IMR-90 (cell line): Measurements from ENCODE around the gene PPP1R1C.

Experiments used
- CEBPB ChIP-seq: IDR thresholded peaks from 2 replicates; pipeline ENCODE4 v1.6.1; 2012; ENCODE audit warnings: low read depth, low read length, improper control_type of control experiment
- FOS ChIP-seq: fragments of 150-350 bp; IDR thresholded peaks from 2 replicates; pipeline ENCODE4 v1.6.1; 2016; ENCODE audit warnings: low read depth, low read length
- MAFK ChIP-seq: IDR thresholded peaks from 2 replicates; pipeline ENCODE4 v1.6.1; 2012; ENCODE audit warnings: low read depth, low read length, improper control_type of control experiment
- MAZ ChIP-seq: IDR thresholded peaks from 2 replicates; pipeline ENCODE4 v1.6.1; 2012; ENCODE audit warnings: low read depth, mild to moderate bottlenecking, low read length, improper control_type of control experiment, moderate library complexity, borderline replicate concordance
- MXI1 ChIP-seq: IDR thresholded peaks from 2 replicates; pipeline ENCODE4 v1.6.1; 2012; ENCODE audit warnings: low read depth, mild to moderate bottlenecking, low read length, moderate library complexity, borderline replicate concordance
- POLR2A ChIP-seq: IDR thresholded peaks from 2 replicates; pipeline ENCODE4 v1.6.1; 2012; ENCODE audit warnings: mild to moderate bottlenecking, low read depth, low read length
- RCOR1 ChIP-seq: IDR thresholded peaks from 2 replicates; pipeline ENCODE4 v1.6.1; 2012; ENCODE audit warnings: mild to moderate bottlenecking, low read length, improper control_type of control experiment; ENCODE audit not compliant: insufficient replicate concordance
- SMC3 ChIP-seq: fragments of 150-350 bp; IDR thresholded peaks from 2 replicates; pipeline ENCODE4 v1.6.1; 2016; ENCODE audit warnings: low read depth, mild to moderate bottlenecking, antibody characterized with exemption, low read length, moderate library complexity
- TF ChIP-seq, protein P1 (sequence below): conservative IDR thresholded peaks from 2 replicates; pipeline ENCODE4 v1.5.1; 2012; ENCODE audit warnings: mild to moderate bottlenecking, low read depth, low read length, improper control_type of control experiment
- TF ChIP-seq, protein P2 (sequence below): fragments of 150-350 bp; IDR thresholded peaks from 2 replicates; pipeline ENCODE4 v1.6.1; 2016; ENCODE audit warnings: low read depth, mild to moderate bottlenecking, low read length, moderate library complexity, borderline replicate concordance

- TF ChIP-seq, protein P1, sequence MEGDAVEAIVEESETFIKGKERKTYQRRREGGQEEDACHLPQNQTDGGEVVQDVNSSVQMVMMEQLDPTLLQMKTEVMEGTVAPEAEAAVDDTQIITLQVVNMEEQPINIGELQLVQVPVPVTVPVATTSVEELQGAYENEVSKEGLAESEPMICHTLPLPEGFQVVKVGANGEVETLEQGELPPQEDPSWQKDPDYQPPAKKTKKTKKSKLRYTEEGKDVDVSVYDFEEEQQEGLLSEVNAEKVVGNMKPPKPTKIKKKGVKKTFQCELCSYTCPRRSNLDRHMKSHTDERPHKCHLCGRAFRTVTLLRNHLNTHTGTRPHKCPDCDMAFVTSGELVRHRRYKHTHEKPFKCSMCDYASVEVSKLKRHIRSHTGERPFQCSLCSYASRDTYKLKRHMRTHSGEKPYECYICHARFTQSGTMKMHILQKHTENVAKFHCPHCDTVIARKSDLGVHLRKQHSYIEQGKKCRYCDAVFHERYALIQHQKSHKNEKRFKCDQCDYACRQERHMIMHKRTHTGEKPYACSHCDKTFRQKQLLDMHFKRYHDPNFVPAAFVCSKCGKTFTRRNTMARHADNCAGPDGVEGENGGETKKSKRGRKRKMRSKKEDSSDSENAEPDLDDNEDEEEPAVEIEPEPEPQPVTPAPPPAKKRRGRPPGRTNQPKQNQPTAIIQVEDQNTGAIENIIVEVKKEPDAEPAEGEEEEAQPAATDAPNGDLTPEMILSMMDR = no peak
- TF ChIP-seq POLR2A (no peak), RCOR1 (no peak), MXI1 (no peak), SMC3 (no peak), CEBPB (no peak), MAZ (no peak), FOS (no peak), MAFK (no peak)
- TF ChIP-seq, protein P2, sequence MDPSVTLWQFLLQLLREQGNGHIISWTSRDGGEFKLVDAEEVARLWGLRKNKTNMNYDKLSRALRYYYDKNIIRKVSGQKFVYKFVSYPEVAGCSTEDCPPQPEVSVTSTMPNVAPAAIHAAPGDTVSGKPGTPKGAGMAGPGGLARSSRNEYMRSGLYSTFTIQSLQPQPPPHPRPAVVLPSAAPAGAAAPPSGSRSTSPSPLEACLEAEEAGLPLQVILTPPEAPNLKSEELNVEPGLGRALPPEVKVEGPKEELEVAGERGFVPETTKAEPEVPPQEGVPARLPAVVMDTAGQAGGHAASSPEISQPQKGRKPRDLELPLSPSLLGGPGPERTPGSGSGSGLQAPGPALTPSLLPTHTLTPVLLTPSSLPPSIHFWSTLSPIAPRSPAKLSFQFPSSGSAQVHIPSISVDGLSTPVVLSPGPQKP = no peak
Measured at GRCh38 chr2:181947273-181947672, 38.4 kb upstream of the PPP1R1C start.
